Gastroesophageal sphincter (tissue), 4 donors: ENCODE data around the gene ITGB6. TPM values are rescaled to one million over a fixed set of nuclear protein-coding genes. Genes with fewer than 3 reads are reported as not detected.

ENCODE experiments used
- ATAC-seq: fragments of 150-250 bp; one replicate; pipeline ENCODE4 v1.9.1; 2016; ENCODE audit warnings: mild to moderate bottlenecking, moderate library complexity
- H3K27ac ChIP-seq, 4 donors: fragments of 200-600 bp; sonication (generic) in 3 of 4; 1 replicate in 3 of 4; 2 replicates in 1 of 4; pipeline ENCODE4 v1.5.1; 2016 to 2019
- H3K27me3 ChIP-seq: fragments of 200-600 bp; sonication (generic); one replicate; pipeline ENCODE4 v1.5.1; 2019
- H3K36me3 ChIP-seq, 2 donors: fragments of 200-600 bp; sonication (generic); one replicate each; pipeline ENCODE4 v1.5.1; 2019; ENCODE audit warnings: control low read depth in 1 of 2
- H3K4me1 ChIP-seq, 3 donors: fragments of 200-600 bp; sonication (generic); 1 replicate in 2 of 3; 2 replicates in 1 of 3; pipeline ENCODE4 v1.5.1; 2016 to 2019; ENCODE audit warnings: control low read depth in 2 of 3
- H3K4me3 ChIP-seq, 2 donors: fragments of 200-600 bp; sonication (generic); one replicate each; pipeline ENCODE4 v1.5.1; 2019; ENCODE audit warnings: mild to moderate bottlenecking in 1 of 2, moderate library complexity in 1 of 2
- H3K9me3 ChIP-seq, 3 donors: fragments of 200-600 bp; sonication (generic); one replicate each; pipeline ENCODE4 v1.5.1; 2017 to 2019; ENCODE audit warnings: control low read depth in 2 of 3
- CTCF ChIP-seq, 4 experiments: fragments of 200-600 bp in 2 of 4; fragments of 450-650 bp in 2 of 4; sonication (generic) in 1 of 4; IDR thresholded peaks; one replicate each; pipeline ENCODE4 v1.5.1; 2017 to 2019; ENCODE audit warnings: antibody characterized with exemption in 4 of 4, mild to moderate bottlenecking in 2 of 4, moderate library complexity in 2 of 4
- EP300 ChIP-seq: sonication (generic); formaldehyde crosslinking; IDR thresholded peaks from one replicate; pipeline ENCODE4 v1.6.1; 2017; ENCODE audit warnings: antibody characterized with exemption, mild to moderate bottlenecking
- POLR2A ChIP-seq, 2 donors: fragments of 450-650 bp; IDR thresholded peaks; one replicate each; pipeline ENCODE4 v1.6.1; 2017; ENCODE audit warnings: antibody characterized with exemption in 2 of 2, mild to moderate bottlenecking in 2 of 2, moderate library complexity in 1 of 2
- POLR2AphosphoS5 ChIP-seq: sonication (generic); formaldehyde crosslinking; IDR thresholded peaks from one replicate; pipeline ENCODE4 v1.6.1; 2017; ENCODE audit warnings: antibody characterized with exemption
- WGBS, 2 donors: methylation state at CpG; one replicate each; pipeline ENCODE4 v1.1.5; 2018; ENCODE audit warnings: low coverage in 1 of 2; 5-methylcytosine and 5-hydroxymethylcytosine counted together
- total RNA-seq, 4 donors: library from RNA; depleted of rRNA; stranded (reverse); fragments of >200 nt; gene quantifications; one replicate each; pipeline ENCODE4 v1.1.0, GENCODE V29; 2016

The ITGB6 gene
- total RNA-seq, 4 donors from 2014 or later = 2.2 TPM; not detected in 3

- Histone ChIP-seq H3K27me3 (no peaks in the 10 kb centered on the region), H3K27ac (no peak overlapping the region), H3K4me1 (peaks cover 0 to 10% (median 0%) of the 10 kb centered on the region in 3 donors), H3K9me3 (no peaks in the 10 kb centered on the region), H3K4me3 (no peak overlapping the region), H3K36me3 (no peaks in the 10 kb centered on the region)
- TF ChIP-seq POLR2AphosphoS5 (no peak), POLR2A (IDR thresholded peaks at IDR 0.05) (no peak), CTCF (IDR thresholded peaks at IDR 0.05) (no peak), EP300 (no peak)
- 100% methylated on average over 2 to 3 of the region's 5 CpGs for WGBS, 2 donors
- ATAC-seq = no peak
Observed at GRCh38 chr2:160226367-160226766, 26.3 kb upstream of the ITGB6 start.

GRCh38 chr2:160225722-160226121, 25.6 kb upstream of the ITGB6 start:
- Histone ChIP-seq H3K36me3 (no peaks in the 10 kb centered on the region), H3K27me3 (no peaks in the 10 kb centered on the region), H3K4me1 (peaks cover 0 to 14% (median 0%) of the 10 kb centered on the region in 3 donors), H3K4me3 (no peak overlapping the region), H3K27ac (no peak overlapping the region), H3K9me3 (no peaks in the 10 kb centered on the region)
- WGBS, 2 donors = 81 to 83% methylated on average over 3 of the region's 4 CpGs
- no peak for ATAC-seq
- no peak for TF ChIP-seq POLR2A (IDR thresholded peaks at IDR 0.05)
- TF ChIP-seq POLR2AphosphoS5 = no peak
- TF ChIP-seq CTCF (IDR thresholded peaks at IDR 0.05) = no peak
- no peak for TF ChIP-seq EP300

GRCh38 chr2:160224507-160224906, 24.4 kb upstream of the ITGB6 start:
- H3K4me1 ChIP-seq = peaks cover 0 to 17% (median 0%) of the 10 kb centered on the region in 3 donors
- no peaks in the 10 kb centered on the region for H3K36me3 ChIP-seq
- TF ChIP-seq POLR2A (IDR thresholded peaks at IDR 0.05) = no peak
- WGBS, 2 donors = 100% methylated on average over 1 of the region's 3 CpGs
- H3K27ac ChIP-seq = no peak overlapping the region
- no peaks in the 10 kb centered on the region for H3K27me3 ChIP-seq
- ATAC-seq = no peak
- H3K9me3 ChIP-seq = no peaks in the 10 kb centered on the region
- no peak overlapping the region for H3K4me3 ChIP-seq

GRCh38 chr2:160224060-160224459, 24.0 kb upstream of the ITGB6 start:
- ATAC-seq = no peak
- Histone ChIP-seq H3K27ac (no peak overlapping the region), H3K4me1 (peaks cover 0 to 17% (median 0%) of the 10 kb centered on the region in 3 donors), H3K36me3 (no peaks in the 10 kb centered on the region), H3K27me3 (no peaks in the 10 kb centered on the region), H3K4me3 (no peak overlapping the region), H3K9me3 (no peaks in the 10 kb centered on the region)
- WGBS, 2 donors = 34% methylated on average over 3 of the region's 3 CpGs; no CpG with 5 or more reads in 1 of the 2 donors
- TF ChIP-seq POLR2AphosphoS5 (no peak), CTCF (IDR thresholded peaks at IDR 0.05) (no peak), POLR2A (IDR thresholded peaks at IDR 0.05) (no peak), EP300 (no peak)

GRCh38 chr2:160223560-160223959, 23.5 kb upstream of the ITGB6 start:
- H3K36me3 ChIP-seq = no peaks in the 10 kb centered on the region
- H3K27ac ChIP-seq = no peak overlapping the region
- H3K9me3 ChIP-seq = no peaks in the 10 kb centered on the region
- whole genome bisulfite sequencing, 2 donors = 94 to 95% methylated on average over 2 to 3 of the region's 3 CpGs
- H3K27me3 ChIP-seq = no peaks in the 10 kb centered on the region
- no peak for ATAC-seq
- TF ChIP-seq EP300 (no peak), POLR2AphosphoS5 (no peak), POLR2A (IDR thresholded peaks at IDR 0.05) (no peak), CTCF (IDR thresholded peaks at IDR 0.05) (no peak)
- no peak overlapping the region for H3K4me3 ChIP-seq
- peaks cover 0 to 17% (median 0%) of the 10 kb centered on the region in 3 donors for H3K4me1 ChIP-seq
